ENCODE data around the gene HTR4.

DNA sequence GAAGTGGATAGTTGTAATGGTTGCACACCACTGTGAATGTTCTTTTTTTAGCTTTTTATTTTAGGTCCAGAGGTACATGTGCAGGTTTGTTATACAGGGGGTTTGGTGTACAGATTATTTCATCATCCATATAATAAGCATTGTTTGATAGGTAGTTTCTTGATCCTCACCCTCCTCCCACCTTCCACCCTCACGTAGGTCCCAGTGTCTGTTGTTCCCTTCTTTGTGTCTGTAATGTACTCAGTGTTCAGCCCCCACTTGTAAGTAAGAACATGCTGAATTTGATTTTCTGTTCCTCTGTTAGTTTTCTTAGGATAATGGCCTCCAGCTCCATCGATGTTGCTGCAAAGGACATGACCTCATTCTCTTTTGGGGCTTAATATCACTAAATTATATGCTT lies 99.7 kb downstream of the HTR4 start:
- TF ChIP-seq CTCF (IDR thresholded peaks at IDR 0.05) (no peak), EZH2phosphoT487 (IDR thresholded peaks at IDR 0.05) (no peak)

All from neural progenitor cell (in vitro differentiated cells).